HG02763 (cell line): ENCODE measurements around the gene TANGO6.

Experiments
- ATAC-seq: cut with Tn5 transposase; IDR thresholded peaks from one replicate; pipeline ENCODE4 v1.9.1; 2021; ENCODE audit warnings: mild to moderate bottlenecking, moderate library complexity; ENCODE audit not compliant: unreplicated experiment

TANGO6 gene

GRCh38 chr16:68999114-68999513, 155.8 kb downstream of the TANGO6 start:
- no peak for ATAC-seq

DNA sequence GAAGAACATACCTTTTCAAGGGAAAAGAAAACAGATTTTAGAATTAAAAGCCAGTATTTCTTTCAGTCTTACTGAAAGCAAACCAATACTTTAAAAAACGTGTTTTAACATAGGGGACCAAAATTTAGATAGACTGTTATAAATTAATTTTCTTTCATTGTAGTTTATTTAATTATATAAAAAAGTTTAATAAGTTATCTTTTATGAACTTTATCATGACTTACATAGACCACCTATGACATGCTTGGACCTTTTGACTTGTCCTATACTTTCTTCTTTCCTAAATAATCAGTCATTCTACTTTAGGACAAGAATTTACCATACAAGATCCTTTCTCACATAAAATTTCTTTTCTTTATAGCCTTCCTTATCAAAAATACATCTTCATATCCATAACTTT, 160.2 kb downstream of the TANGO6 start:
- no peak for ATAC-seq

DNA sequence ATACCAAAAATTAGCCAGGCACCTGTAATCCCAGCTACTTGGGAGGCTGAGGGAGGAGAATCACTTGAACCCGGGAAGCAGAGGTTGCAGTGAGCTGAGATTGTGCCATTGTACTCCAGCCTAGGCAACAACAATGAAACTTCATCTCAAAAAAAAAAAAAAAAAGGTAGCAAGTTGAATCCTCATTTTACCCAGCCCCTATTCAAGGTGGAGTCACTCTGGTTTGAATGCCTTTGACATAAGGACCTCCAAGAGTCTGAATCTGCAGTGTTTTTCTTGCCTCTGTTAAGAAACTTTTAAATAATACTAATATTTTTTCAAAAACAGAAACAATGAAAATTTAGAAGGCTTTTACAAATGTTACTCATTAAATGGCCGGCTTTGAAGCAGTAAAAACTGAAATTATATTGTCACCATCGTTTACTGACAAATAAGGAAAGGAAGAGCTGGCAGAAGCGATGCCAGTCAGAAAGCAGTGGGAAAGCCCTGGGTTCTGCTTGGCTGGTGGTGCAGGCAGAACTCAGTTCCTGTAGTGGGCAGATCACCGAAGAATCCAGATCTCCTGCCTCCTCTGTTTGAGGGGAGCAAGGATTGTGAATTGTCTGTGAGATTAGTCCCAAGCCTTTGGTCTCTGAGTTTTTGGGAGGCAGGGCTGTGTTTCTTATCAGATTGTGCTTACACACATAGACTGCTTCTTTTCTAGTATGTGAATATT, 162.5 kb downstream of the TANGO6 start:
- ATAC-seq = no peak

GRCh38 chr16:69012906-69013305, 169.6 kb downstream of the TANGO6 start:
- ATAC-seq = no peak

DNA sequence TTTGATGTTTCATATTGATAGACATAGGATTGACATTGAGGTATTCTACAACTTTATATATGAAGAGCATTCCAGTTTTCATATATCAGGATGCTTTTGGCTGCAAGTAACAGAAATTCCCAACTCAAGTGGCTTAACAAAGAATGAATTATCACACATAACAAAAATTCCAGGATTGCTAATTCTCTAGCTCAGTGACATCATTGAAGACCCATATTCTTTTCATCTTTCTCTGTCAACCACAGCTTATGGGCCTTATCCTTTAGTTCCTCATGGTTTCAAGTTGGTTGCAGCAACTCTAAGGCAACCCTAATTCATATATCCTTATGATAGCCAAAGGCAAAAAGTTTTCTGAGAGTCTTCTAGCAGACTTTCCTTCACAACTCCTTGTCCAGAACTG, 170.7 kb downstream of the TANGO6 start:
- no peak for ATAC-seq

- ATAC-seq = no peak
These were observed 171.5 kb downstream of the TANGO6 start for GRCh38 chr16:69014811-69015210.

- ATAC-seq = no peak
These were observed 173.9 kb downstream of the TANGO6 start for GRCh38 chr16:69017036-69017783.

DNA sequence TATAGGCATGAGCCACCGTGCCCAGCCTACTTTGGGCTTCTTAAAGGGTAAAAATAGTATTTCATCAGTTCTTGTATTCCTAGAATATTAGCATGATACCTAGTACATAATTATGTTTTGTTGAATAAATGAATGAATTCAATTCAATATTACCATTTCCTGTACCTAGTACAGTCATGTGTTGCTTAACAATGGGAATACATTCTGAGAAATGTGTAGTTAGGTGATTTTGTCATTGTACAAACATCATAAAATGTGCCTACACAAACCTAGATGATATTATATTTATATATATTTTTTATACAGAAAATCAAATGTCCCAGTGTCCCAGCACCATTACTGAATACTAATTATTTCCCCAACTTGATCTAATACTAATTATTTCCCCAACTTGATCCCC, 176.5 kb downstream of the TANGO6 start:
- no peak for ATAC-seq

DNA sequence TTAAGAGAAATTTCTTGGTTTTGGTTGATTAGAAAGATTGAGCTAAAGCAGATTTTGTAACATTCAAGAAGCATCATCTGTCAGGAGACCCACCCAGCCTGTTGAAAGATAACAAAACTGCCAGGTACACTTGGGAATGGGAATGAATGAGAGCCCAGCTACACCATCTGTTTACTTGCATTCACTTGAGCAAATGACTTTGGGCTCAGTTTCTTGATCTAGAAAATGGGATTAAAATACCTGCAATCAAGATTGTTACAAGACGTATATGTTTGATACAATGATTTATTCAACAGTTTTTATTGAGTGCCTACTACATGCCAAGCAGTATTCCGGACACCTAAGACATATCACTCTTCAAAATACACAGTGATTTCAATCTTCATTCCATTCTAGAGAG, 185.8 kb downstream of the TANGO6 start:
- ATAC-seq = no peak

DNA sequence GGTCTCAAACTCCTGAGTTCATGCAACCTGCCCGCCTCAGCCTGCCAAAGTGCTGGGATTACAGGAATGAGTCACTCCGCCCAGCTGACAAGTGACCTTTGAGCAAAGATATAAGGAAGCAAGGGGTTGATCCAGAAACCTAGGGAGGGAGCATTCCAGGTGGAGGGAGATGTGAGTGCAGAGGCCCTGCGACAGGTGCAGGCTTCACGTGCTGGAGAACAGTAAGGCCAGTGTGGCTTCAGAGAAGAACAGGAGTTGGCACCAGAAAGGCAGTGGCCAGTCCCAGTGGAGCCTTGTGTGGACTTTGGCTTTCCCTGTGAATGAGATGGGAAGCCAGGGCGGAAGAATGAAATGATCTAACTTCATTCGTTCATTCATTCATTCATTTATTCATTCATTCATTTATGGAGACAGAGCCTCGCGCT, 188.6 kb downstream of the TANGO6 start:
- ATAC-seq = no peak

- ATAC-seq = no peak
These were observed 190.0 kb downstream of the TANGO6 start for GRCh38 chr16:69033151-69033949.

- no peak for ATAC-seq
These were observed 192.0 kb downstream of the TANGO6 start for GRCh38 chr16:69035375-69035774.

DNA sequence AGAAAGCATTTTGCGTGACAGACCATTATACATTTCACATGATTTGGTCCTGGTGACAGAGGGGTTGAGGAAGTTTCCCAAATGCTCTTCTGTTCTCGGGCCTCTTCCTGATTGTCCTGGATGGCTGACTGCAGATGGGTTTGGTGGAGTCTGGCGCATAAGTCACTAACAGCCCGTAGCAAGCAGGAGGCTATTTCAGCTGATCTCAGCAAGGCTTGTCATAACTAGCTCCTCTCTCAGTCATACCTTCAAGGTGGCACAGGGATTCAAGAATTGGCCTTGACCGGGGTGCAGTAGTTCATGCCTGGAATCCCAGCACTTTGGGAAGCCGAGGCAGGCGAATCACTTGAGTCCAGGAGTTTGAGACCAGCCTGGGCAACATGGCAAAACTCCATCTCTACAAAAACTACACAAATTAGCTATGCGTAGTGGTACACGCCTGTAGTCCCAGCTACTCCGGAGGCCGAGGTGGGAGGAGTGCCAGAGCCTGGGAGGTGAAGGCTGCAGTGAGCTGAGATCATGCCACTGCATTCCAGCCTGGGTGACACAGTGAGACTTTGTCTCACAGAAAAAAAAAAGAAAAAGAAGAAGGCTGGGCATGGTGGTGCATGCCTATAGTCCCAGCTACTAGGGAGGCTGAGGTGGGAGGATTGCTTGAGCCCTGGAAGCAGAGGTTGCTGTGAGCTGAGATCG, 193.2 kb downstream of the TANGO6 start:
- no peak for ATAC-seq

GRCh38 chr16:69037373-69038160, 194.2 kb downstream of the TANGO6 start:
- ATAC-seq = no peak

GRCh38 chr16:69039333-69039941, 196.1 kb downstream of the TANGO6 start:
- ATAC-seq = no peak

DNA sequence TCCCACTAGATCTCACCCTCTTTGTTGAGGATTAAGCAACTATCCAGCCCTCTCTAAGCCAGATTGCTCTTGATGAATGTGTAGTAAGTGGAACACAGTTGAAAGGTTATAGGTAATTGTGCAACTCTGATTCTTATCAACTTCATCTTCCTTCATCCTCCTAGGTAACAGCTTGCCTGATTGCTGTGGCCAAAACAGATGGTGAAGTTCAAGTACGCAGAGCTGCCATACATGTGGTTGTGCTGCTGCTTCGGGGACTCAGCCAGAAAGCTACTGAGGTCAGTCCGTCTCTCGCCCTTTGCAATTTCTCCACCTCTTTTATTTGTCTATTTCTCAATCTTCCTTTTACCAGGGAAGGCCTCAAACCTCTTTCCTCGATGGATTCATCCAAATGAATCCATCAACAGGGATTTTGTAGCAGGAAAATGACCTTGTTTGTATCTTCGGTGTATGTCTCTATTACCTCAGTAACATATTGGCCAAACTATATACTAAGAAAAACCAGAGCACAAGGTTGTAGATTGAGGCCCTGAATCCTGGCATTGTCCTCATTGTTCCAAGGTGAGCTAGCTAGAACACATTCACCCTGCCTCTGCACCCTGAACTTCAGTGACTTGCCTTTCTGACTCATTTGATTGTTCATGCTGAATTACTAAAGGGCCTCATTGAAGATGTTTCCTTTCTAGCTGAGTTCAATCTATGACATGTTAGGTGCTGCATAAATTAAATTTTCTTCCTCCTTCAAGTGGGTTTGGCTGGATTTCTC, 197.0 kb downstream of the TANGO6 start:
- no peak for ATAC-seq

DNA sequence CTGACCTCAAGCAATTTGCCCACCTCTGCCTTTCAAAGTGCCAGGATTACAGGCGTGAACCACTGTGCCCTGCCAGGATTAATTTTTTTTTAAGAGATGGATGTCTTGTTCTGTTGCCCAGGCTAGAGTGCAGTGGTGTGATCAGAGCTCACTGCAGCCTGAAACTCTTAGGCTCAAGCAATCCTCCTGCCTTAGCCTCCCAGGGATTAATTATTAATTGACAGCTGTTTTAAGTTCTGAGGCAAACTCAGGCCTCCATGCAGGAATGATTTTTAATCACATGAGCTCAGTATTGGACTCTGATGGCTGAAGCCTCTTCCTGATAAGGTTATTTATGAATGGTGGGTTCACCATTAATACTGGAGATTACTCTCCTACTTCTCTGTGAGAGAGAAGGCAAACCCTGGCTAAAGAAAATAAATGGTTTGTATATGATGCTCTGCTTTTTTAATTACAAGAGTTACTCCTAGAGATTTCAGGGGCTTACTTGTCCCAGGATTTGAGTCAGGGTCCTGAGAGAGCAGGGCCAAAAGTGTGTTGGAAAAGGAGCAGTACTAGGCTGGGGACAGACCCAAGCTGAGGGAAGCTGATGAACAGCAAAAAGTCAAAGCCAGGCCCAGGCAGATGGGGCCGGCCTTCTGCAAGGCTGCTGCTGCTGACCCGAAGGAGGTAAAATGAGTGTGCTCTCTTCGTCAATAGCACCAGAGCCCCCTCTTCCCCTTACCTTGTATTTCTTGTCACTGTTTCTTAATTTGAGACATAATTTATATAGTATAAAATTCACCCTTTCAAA, 205.2 kb downstream of the TANGO6 start:
- no peak for ATAC-seq

GRCh38 chr16:69049146-69049545, 205.8 kb downstream of the TANGO6 start:
- no peak for ATAC-seq
